Right atrium auricular region (tissue), 2 donors: ENCODE measurements around the gene NCOA4. TPM values are rescaled to one million over a fixed set of nuclear protein-coding genes. Genes with fewer than 3 reads are reported as not detected.
"Not testable (repeated sequence)": the region's sequence is repeated elsewhere in the genome, so short reads cannot be mapped to it uniquely, and the experiment has no call there.

Experiments used
- DNase-seq: peaks from one replicate; pipeline ENCODE4 v3.0.0-alpha.2; 2019; ENCODE audit warnings: low spot score
- H3K27ac ChIP-seq, 2 donors: fragments of 200-600 bp; sonication (generic); 1 replicate in 1 of 2; 2 replicates in 1 of 2; pipeline ENCODE4 v1.5.1; 2016 to 2019
- H3K27me3 ChIP-seq, 2 donors: fragments of 200-600 bp; sonication (generic); one replicate each; pipeline versions ENCODE4 v1.5.1 to v1.6.0; 2017 to 2019
- H3K36me3 ChIP-seq: fragments of 200-600 bp; sonication (generic); one replicate; pipeline ENCODE4 v1.5.1; 2016
- H3K4me1 ChIP-seq, 2 donors: fragments of 200-600 bp; sonication (generic); one replicate each; pipeline versions ENCODE4 v1.5.1 to v1.6.0; 2017 to 2019
- H3K4me3 ChIP-seq, 2 donors: fragments of 200-600 bp; sonication (generic); 1 replicate in 1 of 2; 2 replicates in 1 of 2; pipeline ENCODE4 v1.5.1; 2017 to 2019; ENCODE audit warnings: mild to moderate bottlenecking in 1 of 2, moderate library complexity in 1 of 2
- H3K9me3 ChIP-seq, 2 donors: fragments of 200-600 bp; sonication (generic); one replicate each; pipeline ENCODE4 v1.5.1; 2019
- total RNA-seq, 2 donors: library from RNA; depleted of rRNA; stranded (reverse); fragments of >200 nt; gene quantifications; one replicate each; pipeline ENCODE4 v1.1.0, GENCODE V29; 2016
- TF ChIP-seq, protein P1 (sequence below), 2 donors: fragments of 200-600 bp; sonication (generic); IDR thresholded peaks; one replicate each; pipeline ENCODE4 v1.5.1; 2019; ENCODE audit warnings: antibody characterized with exemption in 2 of 2

The NCOA4 gene
- total RNA-seq, 2 donors from 2014 or later: 155 to 259 TPM

DNA sequence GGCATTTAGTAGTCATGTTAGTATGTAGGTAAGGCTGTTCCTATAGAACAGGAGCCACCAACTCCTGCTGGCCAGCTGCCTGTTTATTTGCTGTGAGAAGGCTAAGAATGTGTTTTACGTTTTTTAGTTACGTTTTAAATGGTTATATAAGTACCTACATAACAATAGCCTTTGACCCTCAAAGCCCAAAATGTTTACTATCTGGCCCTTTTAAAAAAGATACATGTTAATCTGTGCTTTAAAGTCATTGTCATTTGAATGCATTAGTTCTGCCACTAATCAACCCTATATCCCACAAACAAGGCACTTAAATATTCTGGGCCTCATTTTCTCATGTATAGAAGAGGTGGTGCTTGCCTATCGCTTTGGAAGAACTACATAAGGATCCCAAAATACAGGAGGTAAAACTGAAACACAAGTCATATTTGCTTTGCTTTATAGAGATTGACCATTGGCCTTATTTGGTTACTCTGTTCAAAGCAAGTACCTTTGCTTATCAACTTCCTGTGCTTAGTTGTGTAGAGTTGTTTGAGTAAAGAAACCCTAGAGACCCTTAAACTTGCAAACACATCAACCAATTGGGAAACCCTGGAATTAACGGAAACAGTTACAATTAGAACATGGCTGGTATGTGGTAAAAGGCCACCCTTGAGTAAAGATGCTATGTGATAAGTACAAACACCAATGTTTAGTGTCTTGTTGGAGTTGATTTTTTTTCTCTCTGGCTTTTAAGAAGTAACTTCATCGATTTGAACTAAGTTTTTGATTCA is 32.2 kb downstream of the NCOA4 start:
- no peak for DNase-seq
- H3K9me3 ChIP-seq: no peaks in the 10 kb centered on the region
- no peak overlapping the region for H3K27ac ChIP-seq
- TF ChIP-seq, protein P1, sequence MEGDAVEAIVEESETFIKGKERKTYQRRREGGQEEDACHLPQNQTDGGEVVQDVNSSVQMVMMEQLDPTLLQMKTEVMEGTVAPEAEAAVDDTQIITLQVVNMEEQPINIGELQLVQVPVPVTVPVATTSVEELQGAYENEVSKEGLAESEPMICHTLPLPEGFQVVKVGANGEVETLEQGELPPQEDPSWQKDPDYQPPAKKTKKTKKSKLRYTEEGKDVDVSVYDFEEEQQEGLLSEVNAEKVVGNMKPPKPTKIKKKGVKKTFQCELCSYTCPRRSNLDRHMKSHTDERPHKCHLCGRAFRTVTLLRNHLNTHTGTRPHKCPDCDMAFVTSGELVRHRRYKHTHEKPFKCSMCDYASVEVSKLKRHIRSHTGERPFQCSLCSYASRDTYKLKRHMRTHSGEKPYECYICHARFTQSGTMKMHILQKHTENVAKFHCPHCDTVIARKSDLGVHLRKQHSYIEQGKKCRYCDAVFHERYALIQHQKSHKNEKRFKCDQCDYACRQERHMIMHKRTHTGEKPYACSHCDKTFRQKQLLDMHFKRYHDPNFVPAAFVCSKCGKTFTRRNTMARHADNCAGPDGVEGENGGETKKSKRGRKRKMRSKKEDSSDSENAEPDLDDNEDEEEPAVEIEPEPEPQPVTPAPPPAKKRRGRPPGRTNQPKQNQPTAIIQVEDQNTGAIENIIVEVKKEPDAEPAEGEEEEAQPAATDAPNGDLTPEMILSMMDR (IDR thresholded peaks at IDR 0.05): no peak
- H3K4me1 ChIP-seq: no peaks in the 10 kb centered on the region
- peaks cover 36% of the 10 kb centered on the region for H3K36me3 ChIP-seq
- no peak overlapping the region for H3K4me3 ChIP-seq
- no peaks in the 10 kb centered on the region for H3K27me3 ChIP-seq

DNA sequence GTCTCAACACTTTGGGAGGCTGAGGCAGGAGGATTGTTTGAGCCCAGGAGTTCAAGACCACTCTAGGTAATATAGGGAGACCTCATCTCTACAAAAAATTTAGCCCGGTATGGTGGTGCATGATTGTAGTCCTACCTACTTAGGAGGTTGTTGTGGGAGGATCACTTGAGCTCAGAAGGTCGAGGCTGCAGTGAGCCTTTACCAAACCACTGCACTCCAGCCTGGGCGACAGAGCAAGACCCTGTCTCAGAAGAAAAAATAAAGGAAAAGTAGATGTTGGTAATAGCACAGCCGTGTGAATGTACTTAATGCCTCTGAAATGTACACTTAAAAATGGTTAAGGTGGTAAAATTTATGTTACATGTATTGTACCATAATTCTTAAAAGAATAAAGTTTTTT is 32.9 kb downstream of the NCOA4 start:
- TF ChIP-seq, protein P1 (IDR thresholded peaks at IDR 0.05): no peak
- no peak for DNase-seq
- Histone ChIP-seq H3K4me3 (no peak overlapping the region), H3K27me3 (no peaks in the 10 kb centered on the region), H3K36me3 (peaks cover 36% of the 10 kb centered on the region), H3K27ac (no peak overlapping the region), H3K9me3 (no peaks in the 10 kb centered on the region), H3K4me1 (no peaks in the 10 kb centered on the region)

DNA sequence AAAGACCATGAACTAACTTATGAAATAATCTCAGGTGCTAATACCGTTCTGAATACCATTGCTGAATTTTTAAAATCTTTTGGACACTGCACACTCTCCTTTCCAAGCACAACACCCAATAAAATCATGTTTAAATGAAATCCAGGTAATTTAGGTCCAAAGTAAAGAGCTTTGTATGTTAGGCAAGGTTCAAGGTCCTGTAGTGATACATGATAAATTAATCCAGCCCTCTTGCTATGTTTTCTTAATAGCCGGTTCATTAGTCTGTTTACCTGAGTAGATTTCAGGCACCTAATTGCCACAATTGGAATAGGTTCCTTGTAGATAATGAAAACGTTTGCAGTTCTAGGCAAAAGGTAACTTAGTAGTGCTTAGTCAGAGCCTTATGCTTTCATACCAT is 44.8 kb downstream of the NCOA4 start:
- H3K4me1 ChIP-seq, DNase-seq, H3K27ac ChIP-seq, H3K9me3 ChIP-seq, H3K27me3 ChIP-seq, H3K4me3 ChIP-seq: not testable (repeated sequence)
- peaks cover 30% of the 10 kb centered on the region for H3K36me3 ChIP-seq

GRCh38 chr10:45984473-45984872 is 46.0 kb downstream of the NCOA4 start:
- DNase-seq, H3K27me3 ChIP-seq, H3K9me3 ChIP-seq, H3K27ac ChIP-seq, H3K4me1 ChIP-seq, H3K4me3 ChIP-seq: not testable (repeated sequence)
- H3K36me3 ChIP-seq: peaks cover 24% of the 10 kb centered on the region

- H3K4me3 ChIP-seq, H3K9me3 ChIP-seq, DNase-seq, H3K27ac ChIP-seq, H3K27me3 ChIP-seq, H3K4me1 ChIP-seq: not testable (repeated sequence)
- TF ChIP-seq, protein P1 (IDR thresholded peaks at IDR 0.05): peak in 1 of 2 donors; percentile 47
- peaks cover 24% of the 10 kb centered on the region for H3K36me3 ChIP-seq
Measured at GRCh38 chr10:45983538-45984186, 46.8 kb downstream of the NCOA4 start.

GRCh38 chr10:45981367-45981766 is 49.1 kb downstream of the NCOA4 start:
- H3K4me3 ChIP-seq, H3K9me3 ChIP-seq, H3K4me1 ChIP-seq, H3K27ac ChIP-seq, H3K27me3 ChIP-seq, DNase-seq: not testable (repeated sequence)
- peaks cover 30% of the 10 kb centered on the region for H3K36me3 ChIP-seq

DNA sequence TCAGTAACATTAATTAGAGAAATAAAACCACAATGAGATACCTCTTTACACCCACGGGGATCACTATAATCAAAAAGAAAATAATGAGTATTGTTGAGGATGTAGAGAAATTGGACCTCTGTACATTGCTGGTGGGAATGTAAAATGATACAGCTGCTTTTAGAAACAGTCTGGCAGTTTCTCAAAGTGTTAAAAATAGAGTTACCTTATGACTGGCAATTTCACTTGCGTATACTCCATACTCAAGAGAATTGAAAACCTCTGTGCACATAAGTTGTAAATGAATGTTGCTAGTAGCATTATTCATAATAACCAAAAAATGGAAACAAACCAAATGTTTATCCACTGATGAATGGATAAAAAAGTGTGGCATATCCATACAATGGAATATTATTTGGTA is 51.9 kb downstream of the NCOA4 start:
- not testable (repeated sequence) for H3K4me3 ChIP-seq, H3K9me3 ChIP-seq, H3K27me3 ChIP-seq, H3K27ac ChIP-seq, DNase-seq, H3K4me1 ChIP-seq
- peaks cover 15% of the 10 kb centered on the region for H3K36me3 ChIP-seq

GRCh38 chr10:45974041-45974440 is 56.4 kb downstream of the NCOA4 start:
- not testable (repeated sequence) for H3K9me3 ChIP-seq, DNase-seq, H3K27ac ChIP-seq, H3K36me3 ChIP-seq, H3K27me3 ChIP-seq, H3K4me3 ChIP-seq
- peaks cover 0 to 27% of the 10 kb centered on the region in 2 donors for H3K4me1 ChIP-seq

GRCh38 chr10:45972813-45973169 is 57.6 kb downstream of the NCOA4 start:
- H3K36me3 ChIP-seq, H3K9me3 ChIP-seq, H3K27me3 ChIP-seq, DNase-seq: not testable (repeated sequence)
- H3K4me1 ChIP-seq: peaks cover 0 to 27% of the 10 kb centered on the region in 2 donors
- H3K4me3 ChIP-seq: peak overlapping the region; percentile 75 to 78
- peak overlapping the region; percentile 67 to 77 for H3K27ac ChIP-seq

GRCh38 chr10:45972106-45972812 is 58.2 kb downstream of the NCOA4 start, which contains the start of gene TIMM23:
TIMM23 (plus strand) TSS chr10:45972489; CDS start chr10:45972625, 136 bp downstream.
- H3K4me3 ChIP-seq: peak within 1 kb of the TSS; percentile 75 to 78
- not testable (repeated sequence) for H3K36me3 ChIP-seq, H3K27me3 ChIP-seq, H3K9me3 ChIP-seq
- peaks cover 0 to 27% of the 10 kb centered on the region in 2 donors for H3K4me1 ChIP-seq
- peak; percentile 85 for DNase-seq
- peak within 1 kb of the TSS; percentile 67 to 77 for H3K27ac ChIP-seq

DNA sequence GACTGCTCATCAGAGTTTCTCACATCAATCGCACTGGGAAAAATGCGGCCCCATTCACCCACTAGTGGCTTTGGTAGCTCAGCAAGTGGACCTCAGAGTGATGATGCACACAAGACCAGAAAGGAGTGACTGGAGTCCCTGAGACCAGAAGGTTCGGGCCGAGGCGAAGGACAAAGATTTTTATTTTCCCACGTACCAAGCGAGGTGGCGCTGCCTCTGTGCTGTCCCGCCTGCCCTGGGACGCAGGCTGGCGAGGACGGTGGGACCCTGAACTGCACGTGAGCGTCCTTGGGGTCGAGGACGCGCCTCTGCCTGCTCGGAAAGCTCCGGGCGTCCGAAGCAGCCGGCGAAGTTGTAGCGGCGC is 58.7 kb downstream of the NCOA4 start:
- not testable (repeated sequence) for H3K36me3 ChIP-seq, H3K27me3 ChIP-seq, H3K9me3 ChIP-seq, DNase-seq
- Histone ChIP-seq H3K4me1 (peaks cover 0 to 27% of the 10 kb centered on the region in 2 donors), H3K27ac (peak overlapping the region; percentile 67 to 77), H3K4me3 (peak overlapping the region; percentile 75 to 78)
